Smooth muscle cell (in vitro differentiated cells): ENCODE measurements around the gene ERMP1. TPM values are rescaled to one million over a fixed set of nuclear protein-coding genes. Genes with fewer than 3 reads are reported as not detected.
A peak's percentile ranks its signal among the peaks of the same experiment; 100 is the strongest.

ENCODE experiments used
- DNase-seq: peaks from one replicate; lab custom pipeline; 2025; ENCODE audit not compliant: unreplicated experiment; lab: John Stamatoyannopoulos, UW
- H2AFZ ChIP-seq: fragments of 200-600 bp; sonication (generic); 2 replicates; pipeline ENCODE4 v1.6.0; 2016; ENCODE audit warnings: antibody characterized with exemption, low read depth, mild to moderate bottlenecking
- H3F3A ChIP-seq: fragments of 200-600 bp; sonication (generic); 2 replicates; pipeline ENCODE4 v1.6.0; 2017; ENCODE audit warnings: antibody characterized with exemption, low read depth
- H3K27ac ChIP-seq: fragments of 200-600 bp; sonication (generic); 2 replicates; pipeline ENCODE4 v1.5.1; 2016; ENCODE audit warnings: low read depth, mild to moderate bottlenecking
- H3K27me3 ChIP-seq: fragments of 200-600 bp; sonication (generic); 2 replicates; pipeline ENCODE4 v1.6.1; 2016; ENCODE audit warnings: low read depth, mild to moderate bottlenecking
- H3K36me3 ChIP-seq: fragments of 200-600 bp; sonication (generic); 2 replicates; pipeline ENCODE4 v1.5.1; 2016; ENCODE audit warnings: low read depth
- H3K4me1 ChIP-seq: fragments of 200-600 bp; sonication (generic); 2 replicates; pipeline ENCODE4 v1.5.1; 2016; ENCODE audit warnings: low read depth
- H3K4me2 ChIP-seq: fragments of 200-600 bp; sonication (generic); 2 replicates; pipeline ENCODE4 v1.6.0; 2016; ENCODE audit warnings: mild to moderate bottlenecking
- H3K4me3 ChIP-seq: fragments of 200-600 bp; sonication (generic); 2 replicates; pipeline ENCODE4 v1.5.1; 2016; ENCODE audit warnings: mild to moderate bottlenecking
- H3K79me2 ChIP-seq: fragments of 200-600 bp; sonication (generic); 2 replicates; pipeline ENCODE4 v1.6.0; 2016; ENCODE audit warnings: low read depth, mild to moderate bottlenecking
- H3K9ac ChIP-seq: fragments of 200-600 bp; sonication (generic); 2 replicates; pipeline ENCODE4 v1.6.0; 2016; ENCODE audit warnings: low read depth
- H3K9me3 ChIP-seq: fragments of 200-600 bp; sonication (generic); replicated peaks from 2 replicates; pipeline ENCODE4 v1.5.1; 2016; ENCODE audit warnings: low read depth
- H4K20me1 ChIP-seq: fragments of 200-600 bp; sonication (generic); 2 replicates; pipeline ENCODE4 v1.6.0; 2016; ENCODE audit warnings: low read depth
- WGBS: methylation state at CpG from one replicate; pipeline ENCODE4 v1.1.7; 2016; ENCODE audit warnings: low lambda C conversion rate; 5-methylcytosine and 5-hydroxymethylcytosine counted together
- polyA plus RNA-seq: library from polyadenylated mRNA; unstranded; fragments of >200 nt; fragmentation: Nextera tagmentation; extraction: Ambion mirVana; gene quantifications from 2 replicates; pipeline ENCODE4 v1.2.1, GENCODE V29; 2016
- total RNA-seq: library from RNA; depleted of rRNA; stranded (reverse); fragments of >200 nt; gene quantifications from 2 replicates; pipeline ENCODE4 v1.2.3, GENCODE V29; 2014
- TF ChIP-seq, protein P1 (sequence below): fragments of 200-600 bp; sonication (generic); IDR thresholded peaks from 2 replicates; pipeline ENCODE4 v1.5.1; 2017; ENCODE audit warnings: borderline replicate concordance, mild to moderate bottlenecking, antibody characterized with exemption; ENCODE audit not compliant: insufficient read depth, poor library complexity, severe bottlenecking

ERMP1 gene
- total and polyA plus RNA-seq, 2 experiments from 2014 or later = 2.1 to 10.7 TPM

DNA sequence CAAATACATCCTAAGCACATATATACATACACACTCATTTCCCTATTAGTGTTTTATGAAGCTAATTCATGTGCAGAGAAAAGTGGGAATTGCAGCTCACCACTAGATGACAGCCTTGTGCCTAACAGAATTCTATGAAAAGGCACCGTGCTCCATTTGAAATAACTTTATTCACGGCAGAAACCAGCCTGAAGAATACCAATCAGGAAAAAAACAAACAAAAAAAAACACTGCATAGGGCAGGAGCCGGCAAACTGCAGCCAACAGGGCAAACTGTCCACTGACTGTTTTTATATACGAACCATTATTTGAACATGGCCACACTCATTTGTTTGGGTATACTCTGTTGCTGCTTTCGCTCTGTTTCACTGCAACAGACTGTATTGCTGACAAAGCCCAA lies 33.6 kb downstream of the ERMP1 start:
- TF ChIP-seq, protein P1, sequence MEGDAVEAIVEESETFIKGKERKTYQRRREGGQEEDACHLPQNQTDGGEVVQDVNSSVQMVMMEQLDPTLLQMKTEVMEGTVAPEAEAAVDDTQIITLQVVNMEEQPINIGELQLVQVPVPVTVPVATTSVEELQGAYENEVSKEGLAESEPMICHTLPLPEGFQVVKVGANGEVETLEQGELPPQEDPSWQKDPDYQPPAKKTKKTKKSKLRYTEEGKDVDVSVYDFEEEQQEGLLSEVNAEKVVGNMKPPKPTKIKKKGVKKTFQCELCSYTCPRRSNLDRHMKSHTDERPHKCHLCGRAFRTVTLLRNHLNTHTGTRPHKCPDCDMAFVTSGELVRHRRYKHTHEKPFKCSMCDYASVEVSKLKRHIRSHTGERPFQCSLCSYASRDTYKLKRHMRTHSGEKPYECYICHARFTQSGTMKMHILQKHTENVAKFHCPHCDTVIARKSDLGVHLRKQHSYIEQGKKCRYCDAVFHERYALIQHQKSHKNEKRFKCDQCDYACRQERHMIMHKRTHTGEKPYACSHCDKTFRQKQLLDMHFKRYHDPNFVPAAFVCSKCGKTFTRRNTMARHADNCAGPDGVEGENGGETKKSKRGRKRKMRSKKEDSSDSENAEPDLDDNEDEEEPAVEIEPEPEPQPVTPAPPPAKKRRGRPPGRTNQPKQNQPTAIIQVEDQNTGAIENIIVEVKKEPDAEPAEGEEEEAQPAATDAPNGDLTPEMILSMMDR = peak; percentile 46
- Histone ChIP-seq H3K4me3 (no peak overlapping the region), H3K9me3 (no peaks in the 10 kb centered on the region), H2AFZ (no peak overlapping the region), H3K79me2 (no peaks in the 10 kb centered on the region), H3K4me2 (peak overlapping the region; percentile 17), H3F3A (no peaks in the 10 kb centered on the region), H3K4me1 (no peaks in the 10 kb centered on the region), H3K9ac (no peak overlapping the region), H4K20me1 (no peaks in the 10 kb centered on the region), H3K27me3 (no peaks in the 10 kb centered on the region), H3K27ac (no peak overlapping the region), H3K36me3 (no peaks in the 10 kb centered on the region)
- no peak for DNase-seq
- WGBS = 65% methylated on average over 5 of the region's 5 CpGs

- Histone ChIP-seq H3K27me3 (no peaks in the 10 kb centered on the region), H3K9ac (no peak overlapping the region), H3K79me2 (no peaks in the 10 kb centered on the region), H4K20me1 (no peaks in the 10 kb centered on the region), H3F3A (no peaks in the 10 kb centered on the region), H3K9me3 (no peaks in the 10 kb centered on the region), H3K36me3 (no peaks in the 10 kb centered on the region), H2AFZ (no peak overlapping the region), H3K4me3 (no peak overlapping the region), H3K4me1 (no peaks in the 10 kb centered on the region), H3K4me2 (no peak overlapping the region), H3K27ac (no peak overlapping the region)
- TF ChIP-seq, protein P1 = no peak
- 43% methylated on average over 2 of the region's 2 CpGs for WGBS
- no peak for DNase-seq
Measured at GRCh38 chr9:5798581-5798980, 34.3 kb downstream of the ERMP1 start.

GRCh38 chr9:5796298-5796697 lies 36.6 kb downstream of the ERMP1 start:
- WGBS = 89% methylated on average over 2 of the region's 2 CpGs

DNA sequence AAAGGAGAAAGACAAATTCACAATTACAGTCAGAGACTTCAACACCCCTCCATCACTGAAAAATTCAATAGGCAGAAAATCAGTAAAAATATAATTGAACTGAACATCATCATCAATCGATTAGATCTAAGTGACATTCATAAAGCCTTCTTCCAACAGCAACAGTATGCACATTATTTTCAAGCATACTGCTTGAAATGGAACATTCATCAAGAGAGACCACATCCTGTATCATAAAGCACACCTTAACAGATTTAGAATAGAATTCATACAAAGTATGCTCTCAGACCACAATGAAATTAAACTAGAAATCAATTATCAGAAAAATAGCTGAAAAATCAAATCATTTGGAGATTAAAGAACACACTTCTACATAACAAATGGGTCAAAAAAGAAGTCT lies 39.1 kb downstream of the ERMP1 start:
- TF ChIP-seq, protein P1 = no peak
- Histone ChIP-seq H3K36me3 (no peaks in the 10 kb centered on the region), H3K27ac (no peak overlapping the region), H3F3A (no peaks in the 10 kb centered on the region), H3K27me3 (no peaks in the 10 kb centered on the region), H3K4me3 (no peak overlapping the region), H3K4me1 (no peaks in the 10 kb centered on the region), H3K9ac (no peak overlapping the region), H3K9me3 (no peaks in the 10 kb centered on the region), H3K79me2 (no peaks in the 10 kb centered on the region), H2AFZ (no peak overlapping the region), H3K4me2 (no peak overlapping the region), H4K20me1 (no peaks in the 10 kb centered on the region)
- WGBS = 95% methylated on average over 1 of the region's 1 CpG
- DNase-seq = no peak

More at GRCh38 chr9:5796298-5796697, 36.6 kb downstream of the ERMP1 start:
- no peak overlapping the region for H2AFZ ChIP-seq
- H3K36me3 ChIP-seq = no peaks in the 10 kb centered on the region
- H3K9me3 ChIP-seq = no peaks in the 10 kb centered on the region
- H3K27ac ChIP-seq = no peak overlapping the region
- H4K20me1 ChIP-seq = no peaks in the 10 kb centered on the region
- TF ChIP-seq, protein P1 = no peak
- no peaks in the 10 kb centered on the region for H3K27me3 ChIP-seq
- no peak overlapping the region for H3K4me2 ChIP-seq
- no peak overlapping the region for H3K9ac ChIP-seq
- no peaks in the 10 kb centered on the region for H3K79me2 ChIP-seq
- H3F3A ChIP-seq = no peaks in the 10 kb centered on the region
- H3K4me3 ChIP-seq = no peak overlapping the region
- H3K4me1 ChIP-seq = no peaks in the 10 kb centered on the region
- no peak for DNase-seq
